IMR-90 (cell line): ENCODE results near the gene ENOX2. TPM values are rescaled to one million over a fixed set of nuclear protein-coding genes. Genes with fewer than 3 reads are reported as not detected.

Experiments used
- ATAC-seq: fragments of 200-7000 bp; cut with Tn5 transposase; 2 replicates; pipeline ENCODE4 v1.9.1; 2020; ENCODE audit warnings: low read depth, mild to moderate bottlenecking, moderate library complexity
- BruUV-seq: library from RNA; stranded (reverse); fragments of 400-500 nt; replicated peaks from 2 replicates; lab custom pipeline; 2021; lab: Mats Ljungman, UMichigan
- CTCF ChIA-PET: fragments of 300-600 bp; formaldehyde crosslinking; extraction: SDS; loops from one replicate; lab custom pipeline; 2021; ENCODE audit warnings: antibody characterized with exemption; lab: Yijun Ruan, JAX
- POLR2A ChIA-PET: fragments of 300-600 bp; sonication (Branson Sonifier 250); formaldehyde crosslinking; loops from one replicate; lab custom pipeline; 2022; ENCODE audit warnings: antibody characterized with exemption; ENCODE audit not compliant: unreplicated experiment; lab: Charles Lee
- DNase-seq: peaks from one replicate; pipeline ENCODE4 v3.0.0; 2013
- H2AFZ ChIP-seq: replicated peaks from 2 replicates; pipeline ENCODE3; 2013; ENCODE audit warnings: low read length, mild to moderate bottlenecking; ENCODE audit not compliant: poor library complexity
- H2AK5ac ChIP-seq: 2 replicates; pipeline ENCODE4 v1.6.1; 2013; ENCODE audit warnings: low read depth, low read length, inconsistent platforms
- H2AK9ac ChIP-seq: replicated peaks from 2 replicates; pipeline ENCODE3; 2013; ENCODE audit warnings: mild to moderate bottlenecking, low read depth, low read length, moderate library complexity; ENCODE audit not compliant: poor library complexity
- H2BK120ac ChIP-seq: 2 replicates; pipeline ENCODE4 v1.6.1; 2013; ENCODE audit warnings: low read depth, low read length, inconsistent platforms
- H2BK15ac ChIP-seq: 3 replicates; pipeline ENCODE4 v1.6.1; 2013; ENCODE audit warnings: low read depth, low read length, inconsistent platforms
- H2BK20ac ChIP-seq: 2 replicates; pipeline ENCODE4 v1.6.1; 2013; ENCODE audit warnings: low read depth, mild to moderate bottlenecking, inconsistent platforms, low read length, moderate library complexity
- H2BK5ac ChIP-seq: 2 replicates; pipeline ENCODE4 v1.6.1; 2013; ENCODE audit warnings: mild to moderate bottlenecking, low read depth, low read length, inconsistent platforms; ENCODE audit not compliant: poor library complexity, severe bottlenecking
- H3K14ac ChIP-seq: replicated peaks from 2 replicates; pipeline ENCODE4 v1.6.1; 2013; ENCODE audit warnings: low read depth, low read length, inconsistent platforms
- H3K18ac ChIP-seq: 2 replicates; pipeline ENCODE4 v1.6.1; 2013; ENCODE audit warnings: low read depth, low read length, control low read depth
- H3K23ac ChIP-seq: 2 replicates; pipeline ENCODE4 v1.6.1; 2013; ENCODE audit warnings: low read depth, low read length, inconsistent platforms
- H3K27ac ChIP-seq: 2 replicates; pipeline ENCODE4 v1.5.1; 2013; ENCODE audit warnings: mild to moderate bottlenecking, control low read depth, low read length; ENCODE audit not compliant: insufficient read depth
- H3K27me3 ChIP-seq: 2 replicates; pipeline ENCODE4 v1.6.1; 2013; ENCODE audit warnings: low read length; ENCODE audit not compliant: control insufficient read depth, insufficient read depth
- H3K36me3 ChIP-seq: 2 replicates; pipeline ENCODE4 v1.6.1; 2013; ENCODE audit warnings: low read length, mixed read lengths; ENCODE audit not compliant: control insufficient read depth, insufficient read depth
- H3K4ac ChIP-seq: 2 replicates; pipeline ENCODE4 v1.6.1; 2013; ENCODE audit warnings: low read depth, low read length, inconsistent platforms
- H3K4me1 ChIP-seq: 2 replicates; pipeline ENCODE4 v1.6.1; 2013; ENCODE audit warnings: low read length, mixed read lengths; ENCODE audit not compliant: control insufficient read depth, insufficient read depth
- H3K4me2 ChIP-seq: 2 replicates; pipeline ENCODE4 v1.6.1; 2013; ENCODE audit warnings: low read depth, mild to moderate bottlenecking, control low read depth, low read length, moderate library complexity
- H3K4me3 ChIP-seq: 2 replicates; pipeline ENCODE4 v1.5.1; 2013; ENCODE audit warnings: low read depth, mild to moderate bottlenecking, control low read depth, low read length, moderate library complexity; ENCODE audit not compliant: insufficient read depth
- H3K56ac ChIP-seq: 2 replicates; pipeline ENCODE4 v1.6.1; 2013; ENCODE audit warnings: low read length, inconsistent platforms; ENCODE audit not compliant: insufficient read depth; ENCODE audit errors: extremely low read depth
- H3K79me1 ChIP-seq, 2 experiments: 2 replicates each; pipeline ENCODE4 v1.6.1; 2013; ENCODE audit warnings: low read length in 2 of 2, inconsistent platforms in 1 of 2, low read depth in 1 of 2
- H3K9ac ChIP-seq: 2 replicates; pipeline ENCODE4 v1.6.1; 2013; ENCODE audit warnings: low read depth, low read length, control low read depth
- H3K9me1 ChIP-seq: 2 replicates; pipeline ENCODE4 v1.6.1; 2013; ENCODE audit warnings: low read length, inconsistent platforms; ENCODE audit not compliant: insufficient read depth
- H3K9me3 ChIP-seq: 2 replicates; pipeline ENCODE4 v1.6.1; 2013; ENCODE audit warnings: low read length; ENCODE audit not compliant: control insufficient read depth, insufficient read depth
- H4K20me1 ChIP-seq: 2 replicates; pipeline ENCODE4 v1.6.1; 2013; ENCODE audit warnings: low read length, inconsistent platforms; ENCODE audit not compliant: insufficient read depth
- H4K5ac ChIP-seq: 2 replicates; pipeline ENCODE4 v1.6.1; 2013; ENCODE audit warnings: mild to moderate bottlenecking, low read depth, low read length, control low read depth
- H4K8ac ChIP-seq, 2 experiments: 2 replicates each; pipeline ENCODE4 v1.6.1; 2013; ENCODE audit warnings: low read depth in 2 of 2, low read length in 2 of 2, control low read depth in 1 of 2, inconsistent platforms in 1 of 2
- H4K91ac ChIP-seq: 2 replicates; pipeline ENCODE4 v1.6.1; 2013; ENCODE audit warnings: low read depth, low read length, inconsistent platforms; ENCODE audit not compliant: insufficient read depth
- BHLHE40 ChIP-seq: fragments of 150-350 bp; IDR thresholded peaks from 2 replicates; pipeline ENCODE4 v1.6.1; 2016; ENCODE audit warnings: mild to moderate bottlenecking, low read depth, low read length
- CEBPB ChIP-seq: IDR thresholded peaks from 2 replicates; pipeline ENCODE4 v1.6.1; 2012; ENCODE audit warnings: low read depth, low read length, improper control_type of control experiment
- CHD1 ChIP-seq: IDR thresholded peaks from 2 replicates; pipeline ENCODE4 v1.6.1; 2012; ENCODE audit warnings: low read depth, low read length, improper control_type of control experiment
- CTCF ChIP-seq: conservative IDR thresholded peaks from 2 replicates; pipeline ENCODE4 v1.5.1; 2012; ENCODE audit warnings: mild to moderate bottlenecking, low read depth, low read length, improper control_type of control experiment
- ELK1 ChIP-seq: fragments of 150-350 bp; IDR thresholded peaks from 2 replicates; pipeline ENCODE4 v1.6.1; 2016; ENCODE audit warnings: low read depth, mild to moderate bottlenecking, low read length, moderate library complexity, borderline replicate concordance
- FOS ChIP-seq: fragments of 150-350 bp; IDR thresholded peaks from 2 replicates; pipeline ENCODE4 v1.6.1; 2016; ENCODE audit warnings: low read depth, low read length
- MAFK ChIP-seq: IDR thresholded peaks from 2 replicates; pipeline ENCODE4 v1.6.1; 2012; ENCODE audit warnings: low read depth, low read length, improper control_type of control experiment
- MAZ ChIP-seq: IDR thresholded peaks from 2 replicates; pipeline ENCODE4 v1.6.1; 2012; ENCODE audit warnings: low read depth, mild to moderate bottlenecking, low read length, improper control_type of control experiment, moderate library complexity, borderline replicate concordance
- MXI1 ChIP-seq: IDR thresholded peaks from 2 replicates; pipeline ENCODE4 v1.6.1; 2012; ENCODE audit warnings: low read depth, mild to moderate bottlenecking, low read length, moderate library complexity, borderline replicate concordance
- NFE2L2 ChIP-seq: fragments of 150-350 bp; IDR thresholded peaks from 2 replicates; pipeline ENCODE4 v1.6.1; 2016; ENCODE audit warnings: low read depth, mild to moderate bottlenecking, low read length
- POLR2A ChIP-seq: IDR thresholded peaks from 2 replicates; pipeline ENCODE4 v1.6.1; 2012; ENCODE audit warnings: mild to moderate bottlenecking, low read depth, low read length
- RAD21 ChIP-seq: IDR thresholded peaks from 2 replicates; pipeline ENCODE4 v1.6.1; 2012; ENCODE audit warnings: low read length, improper control_type of control experiment
- RCOR1 ChIP-seq: IDR thresholded peaks from 2 replicates; pipeline ENCODE4 v1.6.1; 2012; ENCODE audit warnings: mild to moderate bottlenecking, low read length, improper control_type of control experiment; ENCODE audit not compliant: insufficient replicate concordance
- RFX5 ChIP-seq: IDR thresholded peaks from 2 replicates; pipeline ENCODE4 v1.8.0; 2012; ENCODE audit warnings: low read depth, mild to moderate bottlenecking, low read length, moderate library complexity
- SMC3 ChIP-seq: fragments of 150-350 bp; IDR thresholded peaks from 2 replicates; pipeline ENCODE4 v1.6.1; 2016; ENCODE audit warnings: low read depth, mild to moderate bottlenecking, antibody characterized with exemption, low read length, moderate library complexity
- USF2 ChIP-seq: fragments of 150-350 bp; IDR thresholded peaks from 2 replicates; pipeline ENCODE4 v1.6.1; 2017; ENCODE audit warnings: mild to moderate bottlenecking, antibody characterized with exemption, low read length, low read depth
- WGBS, 2 experiments: methylation state at CpG; one replicate each; pipeline versions ENCODE4 v1.1.5 to v1.1.7; 2013; ENCODE audit warnings: missing lambda C conversion rate in 2 of 2; ENCODE audit not compliant: insufficient read length in 1 of 2; ENCODE audit errors: extremely low coverage in 2 of 2; 5-methylcytosine and 5-hydroxymethylcytosine counted together
- dilution Hi-C: fragments of 300-500 bp; cut with HindIII; formaldehyde crosslinking; loops from one replicate; pipeline ENCODE4 v1.14.3; 2018; ENCODE audit warnings: low sequenced_read_pairs; ENCODE audit not compliant: unreplicated experiment
- in situ Hi-C: fragments of 300-500 bp; cut with MboI; formaldehyde crosslinking; loops from 3 replicates; pipeline ENCODE4 v1.14.3; 2019; ENCODE audit warnings: low sequenced_read_pairs, inconsistent platforms, mixed read lengths
- intact Hi-C: fragments of 100-400 bp; cut with micrococcal nuclease; formaldehyde crosslinking; loops from 2 replicates; pipeline ENCODE4 v1.10.0; 2022
- polyA plus RNA-seq, 3 experiments: library from polyadenylated mRNA; depleted of rRNA; stranded (reverse); fragments of >200 nt; gene quantifications; 2 replicates each; pipeline ENCODE4 v1.2.3, GENCODE V29; 2012; ENCODE audit warnings: low replicate concordance in 1 of 3
- total RNA-seq: library from RNA; depleted of rRNA; stranded (reverse); fragments of >200 nt; gene quantifications from 2 replicates; pipeline ENCODE4 v1.2.3, GENCODE V29; 2012

Gene ENOX2
- total and polyA plus RNA-seq, 2 of the 4 experiments (the other 2 are of a cell fraction) = 6.3 to 11.8 TPM

- no peaks in the 10 kb centered on the region for H3K79me1 ChIP-seq
- H3K27ac ChIP-seq = no peak overlapping the region
- ATAC-seq (no peak), DNase-seq (no peak)
- no peak overlapping the region for H3K14ac ChIP-seq
- no peaks in the 10 kb centered on the region for H3K9me3 ChIP-seq
- H3K9ac ChIP-seq = no peak overlapping the region
- dilution Hi-C loops = no loop called here
- no peaks in the 10 kb centered on the region for H3K9me1 ChIP-seq
- no peak overlapping the region for H4K5ac ChIP-seq
- H4K8ac ChIP-seq = no peak overlapping the region
- TF ChIP-seq BHLHE40 = no peak
- TF ChIP-seq POLR2A = no peak
- TF ChIP-seq CHD1 = no peak
- TF ChIP-seq CTCF = no peak
- TF ChIP-seq NFE2L2 = no peak
- TF ChIP-seq RAD21 = no peak
- TF ChIP-seq RFX5 = no peak
- no peak for TF ChIP-seq ELK1
- no peak for TF ChIP-seq USF2
- TF ChIP-seq FOS = no peak
- TF ChIP-seq MAFK = no peak
- no peak for TF ChIP-seq CEBPB
- TF ChIP-seq RCOR1 = no peak
- no peak for TF ChIP-seq MAZ
- TF ChIP-seq SMC3 = no peak
- TF ChIP-seq MXI1 = no peak
- no peak overlapping the region for H3K4me2 ChIP-seq
- intact Hi-C loops = no loop called here
- H2BK120ac ChIP-seq = no peak overlapping the region
- no peak overlapping the region for H2AK9ac ChIP-seq
- in situ Hi-C loops = no loop called here
- no peak overlapping the region for H2AFZ ChIP-seq
- H3K4me1 ChIP-seq = peaks cover 7% of the 10 kb centered on the region
- H3K4ac ChIP-seq = no peak overlapping the region
- no CpG with 5 or more reads among the region's 1 CpG for WGBS, 2 experiments
- no peak overlapping the region for H2BK15ac ChIP-seq
- no peak overlapping the region for H3K23ac ChIP-seq
- H4K20me1 ChIP-seq = no peaks in the 10 kb centered on the region
- no peak overlapping the region for H3K4me3 ChIP-seq
- no peaks in the 10 kb centered on the region for H3K36me3 ChIP-seq
- no peak overlapping the region for H2BK20ac ChIP-seq
- H3K18ac ChIP-seq = no peak overlapping the region
- CTCF ChIA-PET = no interaction called here
- H3K27me3 ChIP-seq = peaks cover 1% of the 10 kb centered on the region; the same call in 1 of the 2 replicates
- POLR2A ChIA-PET = no interaction called here
- no peak overlapping the region for H2BK5ac ChIP-seq
- no TSS peak for BruUV-seq
- H3K56ac ChIP-seq = no peak overlapping the region
- H4K91ac ChIP-seq = no peak overlapping the region
- H2AK5ac ChIP-seq = no peak overlapping the region
These were observed 127.2 kb downstream of the ENOX2 start for GRCh38 chrX:130775849-130776248.
